Measurements from ENCODE around the gene RAB10. TPM values are rescaled to one million over a fixed set of nuclear protein-coding genes. Genes with fewer than 3 reads are reported as not detected.

Gene RAB10
- total and polyA plus RNA-seq, 4 donors, result 37.6 to 149 (median 85.2) TPM

DNA sequence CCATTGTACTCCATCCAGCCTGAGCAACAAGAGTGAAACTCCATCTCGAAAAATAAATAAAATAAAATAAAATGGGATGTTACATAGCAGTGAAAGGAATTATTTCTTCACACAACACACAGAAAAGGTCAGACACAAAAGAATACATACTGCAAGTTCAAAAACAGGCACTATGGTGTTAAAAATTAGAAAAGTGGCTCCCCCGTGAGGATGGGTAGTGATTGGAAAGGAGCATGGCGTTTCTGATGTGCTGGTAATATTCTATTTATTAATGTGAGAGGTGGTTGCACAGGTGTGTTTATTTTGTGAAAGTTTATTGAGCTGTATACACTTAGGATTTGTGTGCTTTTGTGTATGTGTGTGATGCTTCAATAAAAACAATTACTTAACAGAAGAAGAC, 22.9 kb upstream of the RAB10 start:
- Histone ChIP-seq H3K9ac (ENCODE audit: insufficient read depth in 1 of 2, low read length in 2 of 2) (no peak overlapping the region), H3K36me3 (ENCODE audit: control insufficient read depth in 4 of 4, insufficient read depth in 4 of 4, low read length in 4 of 4) (no peaks in the 10 kb centered on the region), H3K4me3 (no peak overlapping the region), H3K27me3 (ENCODE audit: control insufficient read depth in 3 of 3, insufficient read depth in 3 of 3, low read length in 2 of 3) (no peaks in the 10 kb centered on the region), H3K9me3 (ENCODE audit: control insufficient read depth in 4 of 4, insufficient read depth in 3 of 4, low read length in 3 of 4) (peaks cover 0 to 2% (median 0%) of the 10 kb centered on the region in 4 donors), H3K27ac (ENCODE audit: low read depth in 1 of 2, low read length in 1 of 2) (no peak overlapping the region), H3K4me1 (ENCODE audit: control insufficient read depth in 5 of 5, insufficient read depth in 5 of 5, low read length in 5 of 5) (peaks cover 0 to 11% (median 0%) of the 10 kb centered on the region in 5 donors)
- TF ChIP-seq, protein P1, sequence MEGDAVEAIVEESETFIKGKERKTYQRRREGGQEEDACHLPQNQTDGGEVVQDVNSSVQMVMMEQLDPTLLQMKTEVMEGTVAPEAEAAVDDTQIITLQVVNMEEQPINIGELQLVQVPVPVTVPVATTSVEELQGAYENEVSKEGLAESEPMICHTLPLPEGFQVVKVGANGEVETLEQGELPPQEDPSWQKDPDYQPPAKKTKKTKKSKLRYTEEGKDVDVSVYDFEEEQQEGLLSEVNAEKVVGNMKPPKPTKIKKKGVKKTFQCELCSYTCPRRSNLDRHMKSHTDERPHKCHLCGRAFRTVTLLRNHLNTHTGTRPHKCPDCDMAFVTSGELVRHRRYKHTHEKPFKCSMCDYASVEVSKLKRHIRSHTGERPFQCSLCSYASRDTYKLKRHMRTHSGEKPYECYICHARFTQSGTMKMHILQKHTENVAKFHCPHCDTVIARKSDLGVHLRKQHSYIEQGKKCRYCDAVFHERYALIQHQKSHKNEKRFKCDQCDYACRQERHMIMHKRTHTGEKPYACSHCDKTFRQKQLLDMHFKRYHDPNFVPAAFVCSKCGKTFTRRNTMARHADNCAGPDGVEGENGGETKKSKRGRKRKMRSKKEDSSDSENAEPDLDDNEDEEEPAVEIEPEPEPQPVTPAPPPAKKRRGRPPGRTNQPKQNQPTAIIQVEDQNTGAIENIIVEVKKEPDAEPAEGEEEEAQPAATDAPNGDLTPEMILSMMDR (IDR thresholded peaks at IDR 0.05; ENCODE audit: control extremely low read depth, extremely low read depth), result no peak
- 81 to 86% methylated on average over 3 of the region's 3 CpGs for WGBS, 2 donors
- DNase-seq, result no peak
- ATAC-seq (ENCODE audit: insufficient read depth, low FRiP score), result no peak

DNA sequence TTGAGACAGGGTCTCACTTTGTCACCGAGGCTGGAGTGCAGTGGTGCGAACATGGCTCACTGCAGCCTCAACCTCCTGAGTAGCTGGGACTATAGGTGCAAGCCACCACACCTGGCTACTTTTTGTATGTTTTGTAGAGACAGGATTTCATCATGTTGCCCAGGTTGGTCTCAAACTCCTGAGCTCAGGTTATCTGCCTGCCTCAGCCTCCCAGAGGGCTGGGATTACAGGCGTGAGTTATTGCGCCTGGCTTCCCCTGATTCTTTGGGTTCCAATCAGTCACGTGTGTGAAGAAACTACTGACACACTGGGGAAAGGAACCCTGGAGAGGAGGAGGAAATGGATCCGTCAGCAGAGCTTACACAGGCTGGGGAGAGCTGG, 22.3 kb upstream of the RAB10 start:
- WGBS, 2 donors, result 47 to 50% methylated on average over 6 of the region's 6 CpGs
- ATAC-seq (ENCODE audit: insufficient read depth, low FRiP score) (peak; percentile 23), DNase-seq (no peak)
- Histone ChIP-seq H3K4me1 (ENCODE audit: control insufficient read depth in 5 of 5, insufficient read depth in 5 of 5, low read length in 5 of 5) (peaks cover 0 to 11% (median 0%) of the 10 kb centered on the region in 5 donors), H3K27me3 (ENCODE audit: control insufficient read depth in 3 of 3, insufficient read depth in 3 of 3, low read length in 2 of 3) (no peaks in the 10 kb centered on the region), H3K9ac (ENCODE audit: insufficient read depth in 1 of 2, low read length in 2 of 2) (no peak overlapping the region), H3K36me3 (ENCODE audit: control insufficient read depth in 4 of 4, insufficient read depth in 4 of 4, low read length in 4 of 4) (no peaks in the 10 kb centered on the region), H3K4me3 (no peak overlapping the region), H3K9me3 (ENCODE audit: control insufficient read depth in 4 of 4, insufficient read depth in 3 of 4, low read length in 3 of 4) (peaks cover 0 to 2% (median 0%) of the 10 kb centered on the region in 4 donors), H3K27ac (ENCODE audit: low read depth in 1 of 2, low read length in 1 of 2) (peak overlapping the region in 1 of 2 donors; percentile 50)
- TF ChIP-seq, protein P1 (IDR thresholded peaks at IDR 0.05; ENCODE audit: control extremely low read depth, extremely low read depth), result no peak

DNA sequence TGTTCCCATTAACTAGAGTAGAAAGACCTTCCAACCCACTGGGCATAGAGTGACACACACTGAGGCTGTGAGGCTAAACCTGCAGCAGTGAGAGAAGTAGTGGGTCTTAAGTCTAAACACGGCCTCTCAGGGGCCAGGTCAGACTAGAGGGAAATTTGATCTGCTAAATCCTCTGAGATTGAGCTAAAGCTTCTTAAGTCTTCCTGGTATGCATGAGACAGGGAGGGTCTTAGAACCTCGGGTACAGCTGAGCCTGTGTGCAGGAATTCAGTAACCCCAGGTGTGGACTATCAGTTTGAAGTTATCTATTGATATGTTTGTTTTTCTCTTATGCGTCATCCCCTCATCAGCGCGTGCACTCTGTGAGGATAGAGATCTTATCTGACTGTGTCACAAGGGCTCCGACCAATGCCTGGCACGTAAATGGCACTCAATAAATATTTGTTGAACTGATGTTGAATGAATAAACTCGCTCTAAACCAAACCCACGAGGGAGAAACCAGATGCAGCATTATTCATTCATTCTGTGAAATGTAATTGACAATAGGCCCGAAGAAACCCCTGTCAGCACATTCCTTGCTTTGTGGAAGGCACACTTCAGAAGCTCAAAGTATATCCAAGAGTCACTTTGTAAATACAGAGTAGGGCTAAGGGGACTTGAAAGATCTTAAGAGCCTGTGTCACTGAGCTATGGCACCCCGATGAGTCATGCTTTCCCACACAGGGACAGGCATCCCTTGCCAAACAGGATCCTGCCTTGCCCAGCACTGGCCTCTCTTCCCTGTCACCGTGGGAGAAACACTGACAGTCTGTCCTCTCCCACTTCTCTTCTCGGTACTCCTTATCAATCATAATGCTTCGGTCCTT, 21.7 kb upstream of the RAB10 start:
- ATAC-seq (ENCODE audit: insufficient read depth, low FRiP score) (peak; percentile 71), DNase-seq (peak; percentile 73 to 83 (median 74))
- TF ChIP-seq, protein P1 (IDR thresholded peaks at IDR 0.05; ENCODE audit: control extremely low read depth, extremely low read depth), result no peak
- Histone ChIP-seq H3K9ac (ENCODE audit: insufficient read depth in 1 of 2, low read length in 2 of 2) (no peak overlapping the region), H3K9me3 (ENCODE audit: control insufficient read depth in 4 of 4, insufficient read depth in 3 of 4, low read length in 3 of 4) (peaks cover 0 to 2% (median 0%) of the 10 kb centered on the region in 4 donors), H3K4me1 (ENCODE audit: control insufficient read depth in 5 of 5, insufficient read depth in 5 of 5, low read length in 5 of 5) (peaks cover 0 to 12% (median 0%) of the 10 kb centered on the region in 5 donors), H3K27ac (ENCODE audit: low read depth in 1 of 2, low read length in 1 of 2) (peak overlapping the region in 1 of 2 donors; percentile 50), H3K36me3 (ENCODE audit: control insufficient read depth in 4 of 4, insufficient read depth in 4 of 4, low read length in 4 of 4) (no peaks in the 10 kb centered on the region), H3K27me3 (ENCODE audit: control insufficient read depth in 3 of 3, insufficient read depth in 3 of 3, low read length in 2 of 3) (no peaks in the 10 kb centered on the region), H3K4me3 (no peak overlapping the region)
- WGBS, 2 donors, result 38 to 60% methylated on average over 14 of the region's 14 CpGs
